GM18508 (cell line): Measurements from ENCODE around the gene WRNIP1.
A peak's percentile ranks its signal among the peaks of the same experiment; 100 is the strongest.
"Not testable (repeated sequence)": the region's sequence is repeated elsewhere in the genome, so short reads cannot be mapped to it uniquely, and the experiment has no call there.

ENCODE experiments used
- ATAC-seq: cut with Tn5 transposase; IDR thresholded peaks from one replicate; pipeline ENCODE4 v1.9.1; 2021; ENCODE audit warnings: moderate number of reproducible peaks; ENCODE audit not compliant: insufficient read depth, unreplicated experiment

WRNIP1 gene

GRCh38 chr6:2760882-2761842 lies 4.0 kb upstream of the WRNIP1 start:
- no peak for ATAC-seq

- ATAC-seq: not testable (repeated sequence)
These were observed 2.3 kb upstream of the WRNIP1 start for GRCh38 chr6:2762868-2763267.

- no peak for ATAC-seq
These were observed 1.8 kb upstream of the WRNIP1 start for GRCh38 chr6:2763345-2763841.

GRCh38 chr6:2763876-2764540 lies 1.2 kb upstream of the WRNIP1 start:
- ATAC-seq: no peak

GRCh38 chr6:2764610-2765165 lies 505 bp upstream of the WRNIP1 start:
- ATAC-seq: peak; percentile 20

GRCh38 chr6:2765896-2766766 lies 938 bp downstream of the WRNIP1 start:
- ATAC-seq: peak; percentile 1

- ATAC-seq: no peak
These were observed 1.8 kb downstream of the WRNIP1 start for GRCh38 chr6:2766767-2767656.

- no peak for ATAC-seq
These were observed 2.7 kb downstream of the WRNIP1 start for GRCh38 chr6:2767657-2768524.

GRCh38 chr6:2768696-2769095 lies 3.5 kb downstream of the WRNIP1 start:
- ATAC-seq: no peak

- no peak for ATAC-seq
These were observed 5.0 kb downstream of the WRNIP1 start for GRCh38 chr6:2770171-2770570.

- ATAC-seq: no peak
These were observed 5.9 kb downstream of the WRNIP1 start for GRCh38 chr6:2771079-2771478.

GRCh38 chr6:2772840-2773239 lies 7.6 kb downstream of the WRNIP1 start:
- ATAC-seq: no peak

GRCh38 chr6:2773449-2773848 lies 8.3 kb downstream of the WRNIP1 start:
- ATAC-seq: no peak

GRCh38 chr6:2775003-2775402 lies 9.8 kb downstream of the WRNIP1 start:
- ATAC-seq: no peak

GRCh38 chr6:2777249-2777648 lies 12.1 kb downstream of the WRNIP1 start:
- no peak for ATAC-seq

GRCh38 chr6:2780102-2780737 lies 15.0 kb downstream of the WRNIP1 start:
- ATAC-seq: no peak

- ATAC-seq: no peak
These were observed 16.6 kb downstream of the WRNIP1 start for GRCh38 chr6:2781685-2782355.
